Stimulated activated CD8-positive, alpha-beta memory T cell treated with anti-CD3 and anti-CD28 coated beads, Interleukin-12 subunit alpha, Interleukin-12 subunit beta, amount 100 ng/mL, for 1 hour (primary cell): ENCODE results near the gene PIGV.

Experiments used
- DNase-seq: peaks from one replicate; pipeline ENCODE4 v3.0.0-alpha.2; 2020; ENCODE audit warnings: low read depth

PIGV gene

DNA sequence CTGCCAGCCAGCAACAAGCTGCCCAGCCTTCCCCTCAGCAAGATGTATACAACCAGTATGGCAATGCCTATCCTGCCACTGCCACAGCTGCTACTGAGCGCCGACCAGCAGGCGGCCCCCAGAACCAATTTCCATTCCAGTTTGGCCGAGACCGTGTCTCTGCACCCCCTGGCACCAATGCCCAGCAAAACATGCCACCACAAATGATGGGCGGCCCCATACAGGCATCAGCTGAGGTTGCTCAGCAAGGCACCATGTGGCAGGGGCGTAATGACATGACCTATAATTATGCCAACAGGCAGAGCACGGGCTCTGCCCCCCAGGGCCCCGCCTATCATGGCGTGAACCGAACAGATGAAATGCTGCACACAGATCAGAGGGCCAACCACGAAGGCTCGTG lies 13.3 kb upstream of the PIGV start:
- no peak for DNase-seq

DNA sequence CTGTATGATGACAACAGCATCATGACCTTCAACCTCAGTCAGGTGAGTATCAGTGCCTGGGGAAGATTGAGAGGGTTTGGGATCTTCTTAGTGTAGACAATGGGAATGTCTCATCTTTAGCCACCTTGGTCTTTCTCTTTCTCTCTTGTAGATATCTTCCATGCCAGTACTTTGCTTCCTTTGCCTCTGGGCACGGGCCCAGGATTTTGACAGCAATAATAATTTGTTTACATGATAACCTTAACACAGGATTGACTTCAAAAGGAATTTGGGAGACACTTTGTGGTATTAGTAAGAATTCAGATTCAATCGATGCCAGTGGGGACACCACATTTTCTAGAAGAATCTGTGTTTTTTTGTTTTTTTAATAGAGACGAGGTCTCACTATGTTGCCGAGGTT lies 12.1 kb upstream of the PIGV start:
- no peak for DNase-seq

DNA sequence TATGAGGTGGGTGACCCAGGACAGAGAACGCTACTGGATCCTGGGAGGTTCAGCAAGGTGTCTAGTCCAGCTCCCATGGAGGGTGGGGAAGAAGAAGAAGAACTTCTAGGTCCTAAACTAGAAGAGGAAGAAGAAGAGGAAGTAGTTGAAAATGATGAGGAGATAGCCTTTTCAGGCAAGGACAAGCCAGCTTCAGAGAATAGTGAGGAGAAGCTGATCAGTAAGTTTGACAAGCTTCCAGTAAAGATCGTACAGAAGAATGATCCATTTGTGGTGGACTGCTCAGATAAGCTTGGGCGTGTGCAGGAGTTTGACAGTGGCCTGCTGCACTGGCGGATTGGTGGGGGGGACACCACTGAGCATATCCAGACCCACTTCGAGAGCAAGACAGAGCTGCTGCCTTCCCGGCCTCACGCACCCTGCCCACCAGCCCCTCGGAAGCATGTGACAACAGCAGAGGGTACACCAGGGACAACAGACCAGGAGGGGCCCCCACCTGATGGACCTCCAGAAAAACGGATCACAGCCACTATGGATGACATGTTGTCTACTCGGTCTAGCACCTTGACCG lies 8.6 kb upstream of the PIGV start:
- DNase-seq = no peak

DNA sequence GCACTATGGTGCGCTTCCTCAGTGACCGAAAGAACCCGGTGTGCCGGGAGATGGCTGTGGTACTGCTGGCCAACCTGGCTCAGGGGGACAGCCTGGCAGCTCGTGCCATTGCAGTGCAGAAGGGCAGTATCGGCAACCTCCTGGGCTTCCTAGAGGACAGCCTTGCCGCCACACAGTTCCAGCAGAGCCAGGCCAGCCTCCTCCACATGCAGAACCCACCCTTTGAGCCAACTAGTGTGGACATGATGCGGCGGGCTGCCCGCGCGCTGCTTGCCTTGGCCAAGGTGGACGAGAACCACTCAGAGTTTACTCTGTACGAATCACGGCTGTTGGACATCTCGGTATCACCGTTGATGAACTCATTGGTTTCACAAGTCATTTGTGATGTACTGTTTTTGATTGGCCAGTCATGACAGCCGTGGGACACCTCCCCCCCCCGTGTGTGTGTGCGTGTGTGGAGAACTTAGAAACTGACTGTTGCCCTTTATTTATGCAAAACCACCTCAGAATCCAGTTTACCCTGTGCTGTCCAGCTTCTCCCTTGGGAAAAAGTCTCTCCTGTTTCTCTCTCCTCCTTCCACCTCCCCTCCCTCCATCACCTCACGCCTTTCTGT lies 7.3 kb upstream of the PIGV start:
- no peak for DNase-seq

DNA sequence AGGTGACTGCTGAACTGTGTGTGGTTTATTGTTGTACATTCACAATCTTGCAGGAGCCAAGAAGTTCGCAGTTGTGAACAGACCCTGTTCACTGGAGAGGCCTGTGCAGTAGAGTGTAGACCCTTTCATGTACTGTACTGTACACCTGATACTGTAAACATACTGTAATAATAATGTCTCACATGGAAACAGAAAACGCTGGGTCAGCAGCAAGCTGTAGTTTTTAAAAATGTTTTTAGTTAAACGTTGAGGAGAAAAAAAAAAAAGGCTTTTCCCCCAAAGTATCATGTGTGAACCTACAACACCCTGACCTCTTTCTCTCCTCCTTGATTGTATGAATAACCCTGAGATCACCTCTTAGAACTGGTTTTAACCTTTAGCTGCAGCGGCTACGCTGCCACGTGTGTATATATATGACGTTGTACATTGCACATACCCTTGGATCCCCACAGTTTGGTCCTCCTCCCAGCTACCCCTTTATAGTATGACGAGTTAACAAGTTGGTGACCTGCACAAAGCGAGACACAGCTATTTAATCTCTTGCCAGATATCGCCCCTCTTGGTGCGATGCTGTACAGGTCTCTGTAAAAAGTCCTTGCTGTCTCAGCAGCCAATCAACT lies 6.4 kb upstream of the PIGV start:
- DNase-seq = no peak

DNA sequence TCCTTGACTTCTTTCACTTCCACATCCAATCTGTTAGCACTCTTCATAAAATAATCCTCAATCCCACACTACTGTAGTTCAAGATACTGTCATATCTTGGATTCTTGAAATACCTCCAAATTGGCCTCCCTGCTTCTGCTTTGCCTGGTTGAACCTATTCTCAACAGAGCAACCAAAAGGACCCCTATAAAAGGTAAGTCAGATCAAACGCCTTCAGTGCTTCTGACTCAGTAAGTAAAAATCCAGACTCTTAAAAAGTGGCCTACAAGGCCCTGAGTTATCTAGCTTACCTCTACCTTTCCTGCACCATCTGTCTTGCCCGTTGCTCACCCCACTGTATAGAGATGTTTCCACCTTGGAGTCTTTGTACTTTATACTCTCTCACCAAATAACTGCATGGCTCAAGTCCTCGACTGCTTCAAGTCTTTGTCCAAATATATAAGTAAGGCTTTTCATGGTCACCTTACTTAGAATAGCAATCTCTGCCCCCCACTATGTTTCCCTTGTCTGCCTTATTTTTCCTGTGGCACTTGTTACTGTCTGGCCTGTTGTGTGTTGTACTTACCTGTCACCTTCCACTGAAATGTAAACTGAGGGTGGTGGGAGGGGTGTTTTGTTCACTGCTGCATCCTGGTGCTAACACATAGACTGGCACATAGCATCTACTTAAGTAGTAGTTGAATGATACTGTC lies 5.1 kb upstream of the PIGV start:
- DNase-seq = no peak

DNA sequence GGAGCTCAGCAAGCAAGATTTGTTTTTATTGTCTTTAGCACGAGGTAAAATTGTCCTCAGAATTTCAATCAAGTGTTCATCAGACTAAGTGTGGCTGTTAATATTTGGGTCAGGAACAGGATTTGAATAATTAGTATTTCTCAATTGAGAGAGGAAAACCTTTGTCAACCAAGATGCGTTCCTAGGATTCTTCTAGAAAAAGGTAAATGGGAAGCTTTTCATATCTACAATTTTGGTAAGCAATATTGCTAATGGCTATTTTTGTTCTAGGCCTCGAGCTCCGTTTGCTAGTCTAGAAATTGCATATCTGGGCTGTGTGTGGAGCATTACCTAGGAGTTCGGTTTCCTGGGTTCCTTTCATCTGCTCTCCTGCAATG lies 4.1 kb upstream of the PIGV start:
- no peak for DNase-seq

DNA sequence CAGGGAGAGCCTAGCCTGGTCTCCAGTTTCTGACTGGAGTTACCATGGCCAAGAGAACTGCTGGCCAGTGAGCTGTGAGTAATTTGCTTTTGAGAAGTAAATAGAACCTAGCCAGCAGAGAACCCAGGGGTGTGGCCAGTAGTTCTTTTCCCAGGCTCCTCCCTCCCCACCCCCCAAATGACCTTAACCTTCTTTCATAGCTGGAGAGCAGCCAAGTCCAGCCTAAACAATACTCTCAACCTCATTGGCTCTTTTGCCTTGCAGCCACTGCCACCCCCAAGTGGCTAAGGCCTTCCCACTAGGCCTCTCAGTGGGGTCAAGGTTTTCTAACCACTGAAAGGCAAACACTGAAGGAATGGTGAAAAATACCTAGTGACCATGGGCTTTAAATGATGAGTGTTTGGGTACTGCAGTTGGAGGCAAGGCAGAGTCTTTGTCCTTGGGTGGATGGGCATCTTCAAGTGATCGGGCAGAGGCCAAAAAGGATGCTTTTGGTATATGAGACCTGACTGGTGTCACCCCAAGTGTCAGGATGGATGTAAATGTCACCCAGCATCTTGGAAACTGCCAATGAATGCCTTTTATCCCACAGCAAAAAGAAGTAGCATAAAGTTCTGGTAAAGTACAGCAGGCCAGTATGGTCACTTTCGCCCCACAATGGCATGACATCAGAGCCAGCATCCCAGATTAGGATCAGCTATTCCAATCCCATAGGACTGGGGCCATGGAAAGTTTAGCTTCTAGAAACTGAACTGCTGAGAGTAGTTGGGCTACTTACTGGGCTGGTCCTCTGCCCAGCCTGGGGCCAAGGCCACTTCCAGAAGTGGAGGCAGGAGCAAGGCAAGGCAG lies 3.5 kb upstream of the PIGV start:
- DNase-seq = no peak

DNA sequence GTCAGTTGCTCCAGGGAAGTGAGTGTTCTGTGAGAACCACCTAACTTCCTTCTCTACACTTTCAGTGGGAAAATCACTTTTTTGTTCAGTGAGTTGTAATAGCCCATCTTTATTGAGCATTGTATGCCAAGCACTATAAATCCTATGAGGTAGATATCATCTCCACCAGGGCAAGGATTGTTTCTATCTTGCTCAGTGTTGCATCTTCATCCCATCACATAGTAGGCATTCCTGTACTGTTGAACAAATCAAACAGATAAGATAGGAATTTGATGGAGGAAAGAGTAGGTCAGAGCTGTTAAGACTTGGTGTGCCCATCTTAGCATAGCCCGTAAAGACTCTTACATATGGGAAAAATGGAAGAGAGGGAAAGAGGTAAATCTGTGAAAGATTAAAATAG lies 2.9 kb upstream of the PIGV start:
- DNase-seq = no peak

DNA sequence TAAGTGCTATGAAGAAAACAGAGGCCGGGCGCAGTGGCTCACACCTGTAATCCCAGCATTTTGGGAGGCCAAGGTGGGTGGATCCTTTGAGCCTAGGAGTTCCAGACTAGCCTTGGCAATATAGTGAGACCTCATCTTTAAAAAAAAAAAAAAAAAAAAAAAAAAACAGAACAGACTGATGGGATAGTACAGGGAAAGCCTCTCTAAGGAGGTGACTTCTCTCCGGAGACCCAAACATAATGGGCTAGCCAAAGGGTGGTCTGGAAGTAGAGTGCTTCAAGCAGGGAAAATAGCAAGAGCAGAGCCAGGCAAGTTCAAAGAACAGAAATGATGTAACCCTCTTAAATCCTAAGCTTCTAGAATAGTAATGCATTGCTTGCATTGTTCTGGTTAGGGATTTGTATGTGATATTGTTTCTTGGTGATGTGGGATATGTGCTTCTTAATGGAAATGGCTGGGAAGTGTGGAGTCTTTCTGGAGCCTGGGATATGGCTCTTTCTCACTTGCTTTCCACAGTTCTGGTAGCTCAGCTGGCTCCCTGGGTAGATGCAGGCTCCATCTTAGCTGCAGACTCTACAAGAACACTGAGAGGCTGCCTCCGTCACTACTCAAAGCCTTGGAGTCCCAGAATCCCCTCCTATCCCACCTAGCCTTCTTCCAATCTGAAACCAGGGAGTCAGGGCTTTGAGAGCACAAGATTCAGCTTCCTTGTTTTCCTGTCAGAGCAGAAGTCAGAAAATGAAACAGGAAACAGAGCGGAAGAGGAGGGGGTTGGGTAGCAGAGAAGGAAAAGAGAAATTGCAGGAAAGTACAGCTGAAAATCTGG lies 1.9 kb upstream of the PIGV start:
- DNase-seq = no peak

DNA sequence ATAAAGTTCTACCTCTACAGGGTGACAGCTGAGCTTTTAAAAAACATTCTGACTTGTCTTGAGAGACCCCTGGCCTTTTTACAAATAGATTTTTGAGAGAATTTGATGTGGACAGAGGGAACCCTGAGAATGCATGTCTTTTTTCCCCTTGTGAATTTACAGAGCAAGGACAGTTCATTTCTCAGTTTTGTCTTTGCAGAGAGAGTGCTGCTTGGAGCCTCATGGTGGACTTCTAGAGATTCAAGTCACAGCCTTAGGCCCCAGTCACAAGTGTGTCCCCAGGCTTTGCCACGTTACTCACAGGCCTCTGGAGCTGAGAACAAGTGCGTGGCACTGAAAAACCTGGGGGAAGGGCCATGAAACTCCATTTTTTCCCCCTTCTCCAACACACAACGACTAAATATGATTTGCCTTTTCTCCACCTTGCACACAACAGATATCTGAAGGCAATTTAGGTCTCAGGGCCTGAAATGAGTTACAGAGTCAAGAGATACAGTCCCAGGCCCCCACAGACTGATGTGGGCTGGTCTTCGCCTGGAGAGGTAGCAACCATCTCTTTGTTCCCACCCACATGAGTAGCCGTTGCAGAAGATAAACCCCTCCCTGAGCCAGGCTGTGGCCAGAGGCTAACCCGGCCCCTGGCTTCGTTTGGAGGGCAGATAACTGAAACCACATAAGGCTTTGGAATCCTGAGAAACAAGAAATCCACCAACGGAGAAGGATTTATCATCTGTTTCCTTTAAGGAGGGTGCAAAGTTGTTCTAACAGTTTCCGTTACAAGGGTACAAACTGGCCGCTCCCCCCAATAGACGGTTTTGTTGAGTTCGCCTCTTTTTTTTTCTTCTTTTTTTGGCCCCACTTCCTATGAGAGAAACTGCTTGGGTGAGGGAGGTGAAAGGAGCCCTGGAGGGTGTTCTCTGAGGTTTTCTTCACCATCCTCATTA lies 1.0 kb upstream of the PIGV start:
- no peak for DNase-seq

DNA sequence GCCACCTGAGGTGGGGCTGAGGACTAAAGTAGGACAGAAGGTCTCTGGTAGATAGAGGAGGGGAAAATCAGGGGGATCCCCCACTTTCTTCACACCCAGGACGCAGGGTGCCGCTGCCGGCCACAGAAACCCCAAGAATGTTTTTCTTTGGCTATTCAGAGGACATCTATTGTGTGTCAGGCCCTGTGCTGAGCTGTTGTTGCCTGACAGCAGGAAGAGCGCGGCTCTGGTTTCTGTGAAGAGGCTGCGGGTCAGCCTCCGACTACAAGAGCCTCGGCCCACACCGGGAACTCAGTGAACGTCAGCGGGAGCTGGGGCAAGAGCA lies 407 bp upstream of the PIGV start:
- DNase-seq = peak; percentile 44

DNA sequence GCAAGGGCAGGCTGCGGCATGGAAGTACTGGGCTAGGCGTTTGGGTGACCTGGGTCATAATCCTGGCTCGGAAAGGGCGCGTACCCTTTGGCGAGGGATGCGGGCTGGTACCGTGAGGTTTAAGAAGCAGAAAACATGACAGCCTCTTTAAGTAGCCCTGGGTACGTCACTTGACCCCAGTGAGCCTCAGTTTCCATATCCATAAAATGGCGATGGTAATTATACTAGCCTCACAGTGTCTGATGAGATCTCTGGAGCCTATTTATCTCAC lies 700 bp downstream of the PIGV start:
- no peak for DNase-seq

DNA sequence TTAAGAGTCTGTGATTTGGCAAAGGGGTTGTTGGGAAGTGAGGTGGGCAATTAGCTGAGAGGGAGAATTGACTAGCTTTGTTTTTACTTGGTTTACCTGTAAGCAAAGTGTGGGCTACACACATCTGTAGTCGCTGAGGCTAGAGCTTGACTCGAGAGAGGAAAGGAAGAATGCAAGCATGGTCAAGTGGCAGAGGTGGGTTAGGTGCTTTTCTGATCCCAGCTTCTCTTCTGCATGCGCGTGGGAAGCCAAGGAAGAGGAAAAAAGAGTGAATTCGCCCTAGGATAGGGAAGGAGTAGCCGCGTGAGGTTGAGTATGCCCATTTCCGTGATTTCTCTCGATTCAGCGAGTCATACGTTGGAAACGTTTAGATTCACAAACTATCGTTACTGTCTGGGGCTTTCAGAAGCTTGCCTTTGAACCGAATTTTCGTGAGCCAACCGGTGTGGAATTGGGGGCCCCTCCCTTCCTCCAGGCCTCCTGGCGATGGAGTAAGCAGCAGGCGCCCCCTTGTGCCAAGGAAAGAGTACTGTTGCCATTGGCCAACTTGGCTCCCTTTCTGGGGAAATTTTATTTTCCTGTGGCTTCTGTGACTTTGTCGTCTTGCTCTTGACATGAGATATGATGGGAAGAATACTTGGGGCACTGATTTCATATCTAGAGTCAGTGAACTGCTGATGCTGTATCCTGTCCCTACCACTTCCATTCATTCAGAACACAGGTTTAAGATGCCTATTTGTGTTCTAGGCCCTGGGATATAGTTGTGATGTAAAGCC lies 1.3 kb downstream of the PIGV start:
- DNase-seq = peak; percentile 77

DNA sequence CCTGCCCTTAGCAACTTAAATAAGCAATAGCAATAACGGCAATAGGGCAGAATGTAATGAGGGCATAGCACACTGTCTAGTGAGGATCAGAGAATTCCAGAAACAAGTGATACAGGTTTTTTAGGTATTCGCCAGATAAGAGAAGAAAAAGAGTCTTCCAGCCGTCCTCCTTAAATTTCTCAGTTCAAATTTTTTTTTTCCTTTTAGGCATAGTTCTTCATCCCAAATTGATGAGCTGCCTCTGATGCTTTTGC lies 1.8 kb downstream of the PIGV start:
- no peak for DNase-seq

DNA sequence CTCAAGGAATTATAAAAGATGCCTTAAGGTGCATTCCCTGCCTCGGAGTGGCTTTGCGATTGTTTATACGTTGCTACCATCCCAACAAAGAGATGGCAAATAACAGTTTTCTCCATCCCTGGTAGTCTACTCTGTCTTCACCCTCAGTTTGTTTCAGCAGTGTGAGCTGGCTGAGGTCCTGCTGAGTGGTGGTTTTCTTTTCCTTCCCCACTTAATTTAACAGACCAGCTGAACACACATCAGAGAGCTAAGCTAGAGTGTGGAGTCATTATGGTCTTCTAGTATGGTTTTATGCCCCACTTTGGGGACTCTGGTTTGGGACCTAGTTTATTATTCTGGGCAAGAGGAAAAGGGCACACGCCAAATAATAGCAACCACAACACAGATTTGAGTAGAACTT lies 2.2 kb downstream of the PIGV start:
- DNase-seq = no peak

DNA sequence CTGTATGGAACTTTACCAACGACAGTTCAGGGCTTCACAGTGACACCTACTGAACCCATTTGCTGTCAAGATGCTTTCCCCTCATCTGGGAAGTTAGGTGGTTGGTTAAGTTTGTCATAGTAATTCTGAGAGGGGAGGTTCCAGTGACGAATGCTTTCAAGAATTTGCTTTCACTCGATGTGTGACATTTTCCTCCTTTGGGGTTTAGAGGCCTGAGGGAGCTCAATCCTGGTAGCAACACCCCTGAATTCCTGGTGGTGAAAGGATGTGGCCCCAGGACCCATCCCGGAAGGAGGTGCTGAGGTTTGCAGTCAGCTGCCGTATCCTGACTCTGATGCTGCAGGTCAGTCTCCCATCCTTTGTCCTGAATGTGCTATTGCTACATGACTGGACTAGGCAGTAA lies 2.8 kb downstream of the PIGV start:
- no peak for DNase-seq

DNA sequence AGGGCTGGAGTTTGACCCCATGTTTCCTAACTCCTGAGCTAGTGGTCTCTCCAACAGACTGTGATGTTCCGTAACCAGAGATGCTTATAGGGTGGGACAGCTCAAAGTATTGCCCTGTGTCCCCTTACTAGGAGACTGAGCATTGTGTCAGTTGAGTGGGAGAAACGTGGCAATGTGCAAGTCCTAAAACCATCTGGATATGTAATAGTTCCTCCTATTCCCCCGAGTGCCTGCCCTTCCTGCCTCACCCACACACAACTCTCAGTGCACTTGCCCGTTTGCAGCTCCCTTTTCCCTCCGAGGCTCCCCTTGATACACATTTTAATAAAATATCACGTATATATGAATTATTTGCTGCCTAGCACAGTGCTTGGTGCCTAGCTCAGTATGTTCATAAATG lies 3.4 kb downstream of the PIGV start:
- DNase-seq = no peak

DNA sequence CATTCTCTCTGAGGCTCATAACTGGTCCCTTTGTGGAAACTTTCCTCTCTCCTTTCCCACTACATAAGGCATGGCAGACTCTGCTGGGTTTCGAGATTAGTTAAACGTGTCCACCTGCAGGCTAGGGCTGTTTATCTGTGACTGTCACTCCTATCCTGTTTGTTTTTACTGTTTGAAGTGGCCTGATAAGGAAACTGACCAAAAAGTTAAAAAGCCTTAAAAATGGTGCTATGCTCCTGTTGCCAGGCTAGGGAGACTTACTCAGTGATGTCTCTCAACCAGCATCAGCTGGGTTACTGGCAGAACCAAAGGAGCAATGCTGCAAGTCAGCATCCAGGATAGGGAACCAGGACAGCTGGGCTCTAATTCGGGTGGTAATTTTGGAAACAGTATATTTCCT lies 3.9 kb downstream of the PIGV start:
- DNase-seq = no peak

DNA sequence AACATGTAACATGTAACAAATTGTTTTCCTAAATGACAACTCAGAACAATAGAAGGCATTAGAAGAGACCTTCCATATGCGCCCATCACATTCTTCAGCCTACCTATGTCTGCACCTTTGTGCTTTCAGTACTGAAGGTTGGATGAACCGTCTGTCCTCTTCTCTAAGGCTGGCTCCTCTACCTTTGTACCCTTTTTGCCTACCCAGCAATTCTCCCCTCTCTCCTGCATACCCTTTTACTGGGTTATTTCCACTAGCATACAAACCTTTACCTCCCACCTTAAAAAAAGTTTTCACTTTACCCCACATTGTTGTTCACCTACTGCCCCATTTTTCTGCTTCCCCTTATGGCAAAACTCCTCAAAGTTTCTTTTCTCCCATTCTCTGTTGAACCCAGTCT lies 5.2 kb downstream of the PIGV start:
- no peak for DNase-seq

DNA sequence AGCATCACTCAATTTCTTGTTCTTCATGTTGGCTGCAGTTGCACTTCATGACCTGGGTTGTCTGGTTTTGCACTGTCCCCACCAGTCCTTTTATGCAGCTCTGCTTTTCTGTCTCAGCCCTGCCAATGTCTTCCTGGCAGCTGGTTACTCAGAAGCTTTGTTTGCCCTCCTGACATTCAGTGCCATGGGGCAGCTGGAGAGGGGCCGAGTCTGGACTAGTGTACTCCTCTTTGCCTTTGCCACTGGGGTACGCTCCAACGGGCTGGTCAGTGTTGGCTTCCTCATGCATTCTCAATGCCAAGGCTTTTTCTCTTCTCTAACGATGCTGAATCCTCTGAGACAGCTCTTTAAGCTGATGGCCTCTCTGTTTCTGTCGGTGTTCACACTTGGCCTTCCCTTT lies 6.6 kb downstream of the PIGV start:
- no peak for DNase-seq
